DOHH2 (cell line): ENCODE measurements around the gene DCAF15.

Source experiments
- H3F3A ChIP-seq: fragments of 200-600 bp; sonication (generic), shearing (Covaris generic); 2 replicates; pipeline ENCODE4 v1.6.0; 2016; ENCODE audit warnings: antibody characterized with exemption, mild to moderate bottlenecking; ENCODE audit not compliant: control insufficient read depth, insufficient read depth
- H3K27ac ChIP-seq: fragments of 200-600 bp; sonication (generic); 2 replicates; pipeline ENCODE4 v1.5.1; 2014; ENCODE audit warnings: low read depth, mild to moderate bottlenecking, low read length, moderate library complexity
- H3K27me3 ChIP-seq: fragments of 200-600 bp; sonication (generic); 2 replicates; pipeline ENCODE4 v1.6.1; 2014; ENCODE audit warnings: mild to moderate bottlenecking, low read length, mixed read lengths; ENCODE audit not compliant: control insufficient read depth
- H3K36me3 ChIP-seq: fragments of 200-600 bp; sonication (generic); 2 replicates; pipeline ENCODE4 v1.6.1; 2014; ENCODE audit warnings: mild to moderate bottlenecking, low read length, moderate library complexity, mixed read lengths; ENCODE audit not compliant: control insufficient read depth
- H3K4me1 ChIP-seq: fragments of 200-600 bp; sonication (generic); 2 replicates; pipeline ENCODE4 v1.6.1; 2014; ENCODE audit warnings: mild to moderate bottlenecking, low read length, mixed read lengths; ENCODE audit not compliant: control insufficient read depth
- H3K4me2 ChIP-seq: fragments of 200-600 bp; sonication (generic); 2 replicates; pipeline ENCODE4 v1.6.0; 2014; ENCODE audit warnings: mild to moderate bottlenecking, low read length, moderate library complexity
- H3K4me3 ChIP-seq: fragments of 200-600 bp; sonication (generic); 2 replicates; pipeline ENCODE4 v1.5.1; 2014; ENCODE audit warnings: mild to moderate bottlenecking, low read length, mixed read lengths
- H3K79me2 ChIP-seq: fragments of 200-600 bp; sonication (generic); 2 replicates; pipeline ENCODE4 v1.6.1; 2014; ENCODE audit warnings: mild to moderate bottlenecking, low read length, mixed read lengths; ENCODE audit not compliant: control insufficient read depth
- H3K9me2 ChIP-seq: fragments of 200-600 bp; sonication (generic); replicated peaks from 2 replicates; pipeline ENCODE4 v1.6.1; 2014; ENCODE audit warnings: mild to moderate bottlenecking, low read length, mixed read lengths; ENCODE audit not compliant: control insufficient read depth
- H3K9me3 ChIP-seq: fragments of 200-600 bp; sonication (generic); 2 replicates; pipeline ENCODE4 v1.6.1; 2014; ENCODE audit warnings: antibody characterized with exemption, low read length, mixed read lengths; ENCODE audit not compliant: control insufficient read depth, insufficient read depth
- H4K20me1 ChIP-seq: fragments of 200-600 bp; sonication (generic); 2 replicates; pipeline ENCODE4 v1.6.0; 2014; ENCODE audit warnings: low read depth, mild to moderate bottlenecking, antibody characterized with exemption, low read length, moderate library complexity; ENCODE audit not compliant: control insufficient read depth, insufficient read depth
- CTCF ChIP-seq: fragments of 200-600 bp; sonication (generic); IDR thresholded peaks from one replicate; pipeline ENCODE4 v1.5.1; 2014; ENCODE audit warnings: antibody characterized with exemption, mild to moderate bottlenecking, low read depth, low read length; ENCODE audit not compliant: poor library complexity, severe bottlenecking
- EZH2phosphoT487 ChIP-seq: fragments of 200-600 bp; sonication (generic); IDR thresholded peaks from 2 replicates; pipeline ENCODE4 v1.6.1; 2017; ENCODE audit warnings: borderline replicate concordance, mild to moderate bottlenecking, antibody characterized with exemption, low read length, moderate library complexity, mixed read lengths

DCAF15 gene

GRCh38 chr19:14006766-14007562, 54.7 kb downstream of the DCAF15 start:
- peak overlapping the region; percentile 84 for H3K4me3 ChIP-seq
- peaks cover 46% of the 10 kb centered on the region for H3K4me1 ChIP-seq
- TF ChIP-seq CTCF (no peak), EZH2phosphoT487 (no peak)
- no peaks in the 10 kb centered on the region for H3K9me3 ChIP-seq
- peak overlapping the region; percentile 94 for H3K4me2 ChIP-seq
- H3F3A ChIP-seq, result peaks cover 29% of the 10 kb centered on the region
- no peaks in the 10 kb centered on the region for H4K20me1 ChIP-seq
- H3K79me2 ChIP-seq, result peaks cover 29% of the 10 kb centered on the region
- no peaks in the 10 kb centered on the region for H3K27me3 ChIP-seq
- H3K27ac ChIP-seq, result peak overlapping the region; percentile 72
- no peaks in the 10 kb centered on the region for H3K9me2 ChIP-seq
- H3K36me3 ChIP-seq, result no peaks in the 10 kb centered on the region
